Astrocyte of the cerebellum (primary cell): Measurements from ENCODE around the gene BAAT.
A peak's percentile ranks its signal among the peaks of the same experiment; 100 is the strongest.

Experiments used
- DNase-seq: peaks from one replicate; pipeline ENCODE4 v3.0.0-alpha.2; 2011; ENCODE audit warnings: low read depth
- H3K4me3 ChIP-seq: 2 replicates; pipeline ENCODE4 v1.5.1; 2011; ENCODE audit warnings: mild to moderate bottlenecking, low read depth, low read length, moderate library complexity
- in situ Hi-C: cut with HindIII; loops from 2 replicates; pipeline ENCODE4 v1.10.0; 2017; ENCODE audit warnings: low sequenced_read_pairs
- TF ChIP-seq, protein P1 (sequence below): IDR thresholded peaks from 2 replicates; pipeline ENCODE4 v1.5.1; 2012; ENCODE audit warnings: low read length, low read depth, moderate library complexity, mild to moderate bottlenecking; ENCODE audit errors: missing control alignments

The BAAT gene

DNA sequence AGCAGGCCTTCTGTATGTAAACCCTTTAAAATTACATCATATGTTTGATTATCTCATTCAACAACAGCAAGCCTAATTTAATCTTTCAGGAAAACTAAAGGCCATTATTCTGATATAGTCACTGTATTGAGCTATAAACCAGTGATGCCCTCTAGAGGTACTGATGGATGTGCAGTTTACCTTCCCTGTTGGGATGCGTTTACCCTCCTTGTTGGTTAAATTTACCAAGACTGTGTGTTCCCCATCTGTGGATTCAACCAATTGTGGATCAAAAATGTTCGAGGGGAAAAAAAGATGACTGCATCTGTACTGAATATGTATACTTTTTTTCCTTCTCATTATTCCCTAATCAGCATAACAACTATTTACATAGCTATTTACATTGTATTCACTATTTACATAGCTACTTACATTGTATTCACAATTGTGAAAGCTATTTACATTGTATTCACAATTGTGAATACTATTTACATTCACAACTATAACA is 3.7 kb upstream of the BAAT start:
- no peak for DNase-seq
- in situ Hi-C loops: no loop called here
- TF ChIP-seq, protein P1, sequence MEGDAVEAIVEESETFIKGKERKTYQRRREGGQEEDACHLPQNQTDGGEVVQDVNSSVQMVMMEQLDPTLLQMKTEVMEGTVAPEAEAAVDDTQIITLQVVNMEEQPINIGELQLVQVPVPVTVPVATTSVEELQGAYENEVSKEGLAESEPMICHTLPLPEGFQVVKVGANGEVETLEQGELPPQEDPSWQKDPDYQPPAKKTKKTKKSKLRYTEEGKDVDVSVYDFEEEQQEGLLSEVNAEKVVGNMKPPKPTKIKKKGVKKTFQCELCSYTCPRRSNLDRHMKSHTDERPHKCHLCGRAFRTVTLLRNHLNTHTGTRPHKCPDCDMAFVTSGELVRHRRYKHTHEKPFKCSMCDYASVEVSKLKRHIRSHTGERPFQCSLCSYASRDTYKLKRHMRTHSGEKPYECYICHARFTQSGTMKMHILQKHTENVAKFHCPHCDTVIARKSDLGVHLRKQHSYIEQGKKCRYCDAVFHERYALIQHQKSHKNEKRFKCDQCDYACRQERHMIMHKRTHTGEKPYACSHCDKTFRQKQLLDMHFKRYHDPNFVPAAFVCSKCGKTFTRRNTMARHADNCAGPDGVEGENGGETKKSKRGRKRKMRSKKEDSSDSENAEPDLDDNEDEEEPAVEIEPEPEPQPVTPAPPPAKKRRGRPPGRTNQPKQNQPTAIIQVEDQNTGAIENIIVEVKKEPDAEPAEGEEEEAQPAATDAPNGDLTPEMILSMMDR: peak; percentile 51
- H3K4me3 ChIP-seq: no peak overlapping the region

DNA sequence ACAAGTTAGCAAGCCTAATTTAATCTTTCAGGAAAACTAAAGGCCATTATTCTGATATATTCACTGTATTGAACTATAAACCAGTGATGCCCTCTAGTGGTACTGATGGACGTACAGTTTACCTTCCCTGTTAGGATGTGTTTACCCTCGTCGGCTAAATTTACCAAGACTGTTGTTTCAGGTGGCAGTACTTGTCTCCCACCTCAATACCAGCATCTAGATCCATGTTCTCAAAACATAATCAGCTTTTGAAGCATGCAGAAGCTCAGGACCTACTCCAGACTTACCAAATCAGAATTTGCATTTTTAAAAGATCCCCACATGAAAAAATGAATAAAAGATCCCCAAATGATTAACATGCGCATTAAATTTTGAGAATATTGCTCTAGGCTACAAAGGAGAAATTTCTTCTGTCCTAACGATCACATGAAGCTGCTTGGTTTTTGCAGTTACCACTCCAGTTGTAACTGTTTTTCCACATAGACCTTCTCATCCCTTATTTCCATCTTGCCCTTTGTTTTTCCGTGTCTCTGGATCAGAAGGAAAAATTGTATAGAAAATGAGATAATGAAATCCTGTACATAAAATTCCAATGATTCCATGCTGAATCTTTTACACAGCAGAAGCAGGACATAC is 3.2 kb upstream of the BAAT start:
- in situ Hi-C loops: no loop called here

DNA sequence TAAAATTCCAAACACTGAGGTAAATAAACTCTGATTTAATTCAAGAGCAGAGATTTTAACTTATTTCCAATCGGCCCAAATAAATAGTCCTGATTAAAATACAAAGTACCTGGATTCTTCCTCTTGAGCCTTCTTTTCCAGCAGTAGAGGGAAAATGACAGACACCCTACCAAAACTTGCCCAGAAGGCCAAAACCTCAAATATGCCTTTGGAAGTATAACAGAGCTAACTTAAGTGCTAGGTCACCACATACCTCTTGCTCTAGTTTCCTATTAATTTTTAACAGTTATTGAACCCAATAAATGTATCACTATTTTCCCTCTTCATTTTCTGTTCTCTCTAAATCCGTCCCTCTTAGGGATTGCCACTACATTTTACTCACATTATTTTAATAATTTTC is 1.4 kb downstream of the BAAT start:
- in situ Hi-C loops: no loop called here

More for the DNA sequence above, 3.2 kb upstream of the BAAT start:
- no peak overlapping the region for H3K4me3 ChIP-seq
- TF ChIP-seq, protein P1: peak; percentile 57
- peak; percentile 43 for DNase-seq

DNA sequence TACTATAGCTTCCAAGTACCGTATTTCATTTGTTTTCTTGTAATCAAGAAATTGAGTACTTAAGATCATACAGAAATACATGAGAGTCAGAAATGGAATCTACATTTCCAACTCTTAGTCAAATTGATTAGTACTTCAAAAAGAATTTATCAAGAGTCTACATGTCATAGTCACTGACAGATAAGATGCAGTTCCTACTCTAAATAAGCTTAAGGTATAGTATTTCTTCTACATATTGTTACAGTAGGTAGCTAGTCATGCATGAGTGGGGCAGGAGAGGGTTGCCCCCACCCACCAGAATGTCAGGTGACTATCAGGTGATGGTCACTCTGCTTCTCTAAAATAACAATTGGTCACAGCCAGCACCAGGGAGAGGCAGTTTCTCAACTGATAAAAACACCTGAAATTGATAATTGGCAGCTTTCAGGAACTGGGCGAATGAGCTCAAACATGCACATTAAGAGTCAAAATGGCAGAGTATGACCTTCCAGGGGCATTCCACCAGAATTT is 2.9 kb downstream of the BAAT start:
- in situ Hi-C loops: no loop called here
- DNase-seq: no peak
- no peak overlapping the region for H3K4me3 ChIP-seq
- TF ChIP-seq, protein P1: no peak

More for the DNA sequence above, 1.4 kb downstream of the BAAT start:
- H3K4me3 ChIP-seq: no peak overlapping the region
- TF ChIP-seq, protein P1: no peak
- DNase-seq: no peak

DNA sequence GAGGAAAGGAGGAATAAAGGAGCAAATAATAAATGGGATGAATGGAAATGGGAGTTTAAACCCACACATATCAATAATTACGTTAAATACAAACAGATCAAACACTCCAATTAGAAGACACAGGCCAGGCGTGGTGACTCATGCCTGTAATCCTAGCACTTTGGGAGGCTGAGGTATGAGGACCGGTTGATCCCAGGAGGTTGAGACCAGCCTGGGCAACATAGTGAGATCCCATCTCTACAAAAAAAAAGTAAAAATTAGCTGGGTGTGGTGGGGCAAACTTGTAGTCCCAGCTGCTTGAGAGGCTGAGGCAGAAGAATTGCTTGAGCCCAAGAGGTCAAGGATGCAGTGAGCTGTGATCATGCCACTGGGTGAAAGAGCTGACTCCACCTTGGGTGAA is 3.7 kb downstream of the BAAT start:
- in situ Hi-C loops: no loop called here
- TF ChIP-seq, protein P1: no peak

DNA sequence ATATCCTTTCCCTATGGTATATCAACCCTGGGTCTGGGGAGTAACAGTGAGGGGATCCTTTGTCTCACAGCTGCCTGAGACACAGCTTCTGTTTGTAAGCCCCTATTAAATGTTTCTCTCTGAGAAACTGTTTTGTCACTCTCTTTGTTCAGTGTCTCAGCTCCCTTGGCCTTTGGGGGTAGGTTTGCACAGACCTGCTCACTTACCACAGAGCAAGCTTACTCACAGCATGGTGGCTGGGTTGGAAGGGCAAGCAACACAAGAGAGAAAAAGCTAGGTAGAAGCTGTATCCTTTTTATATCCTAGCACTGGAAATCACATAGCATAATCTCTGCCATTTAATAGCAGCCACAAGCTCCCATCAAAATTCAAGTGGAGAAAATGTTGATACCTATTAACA is 4.5 kb downstream of the BAAT start:
- no peak overlapping the region for H3K4me3 ChIP-seq
- TF ChIP-seq, protein P1: no peak
- in situ Hi-C loops: no loop called here
- no peak for DNase-seq

More for the DNA sequence above, 3.7 kb downstream of the BAAT start:
- H3K4me3 ChIP-seq: no peak overlapping the region
- no peak for DNase-seq
